ENCODE data around the gene FCHO1. TPM values are rescaled to one million over a fixed set of nuclear protein-coding genes. Genes with fewer than 3 reads are reported as not detected.

FCHO1 gene
- total RNA-seq, 2 experiments from 2014 or later, result 54.3 to 54.5 TPM

DNA sequence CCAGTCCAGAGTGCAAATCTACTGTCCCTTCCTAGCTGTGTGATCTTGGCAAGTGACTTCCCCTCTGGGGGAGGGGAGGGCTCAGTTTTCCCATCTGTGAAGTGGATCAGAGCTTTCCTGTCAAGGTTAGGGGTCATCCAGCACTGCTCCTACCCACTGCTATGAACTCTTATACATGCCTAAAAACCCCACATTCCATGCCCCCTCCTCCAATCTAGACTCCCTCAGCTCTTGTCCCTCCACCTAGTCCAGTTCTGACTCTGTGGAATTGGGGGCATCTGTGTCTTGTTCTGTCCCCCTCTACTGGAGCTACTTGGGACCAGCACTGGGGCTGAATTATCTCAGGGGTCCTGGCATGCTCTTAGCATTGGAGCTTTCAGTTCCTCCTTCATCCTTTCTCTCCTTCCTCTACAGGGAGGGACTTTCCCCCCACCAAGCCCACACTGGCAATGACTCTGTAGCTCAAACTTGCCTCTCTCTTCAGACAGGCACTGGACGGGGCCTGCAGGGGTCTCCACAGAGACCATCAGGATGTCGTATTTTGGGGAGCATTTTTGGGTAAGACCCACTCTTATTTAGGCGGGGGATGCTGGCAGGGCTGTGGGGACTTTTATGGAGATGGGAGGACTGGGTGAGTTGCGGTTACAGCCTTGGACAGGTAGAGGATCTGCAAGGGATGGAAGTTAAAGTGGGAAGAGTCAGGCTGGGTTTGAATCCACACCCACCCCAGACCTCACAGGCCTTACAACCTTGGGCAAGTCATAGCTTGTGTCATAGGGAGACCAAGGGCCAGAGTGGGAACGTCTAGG, 3.6 kb downstream of the FCHO1 start:
- Mint-ChIP-seq H3K27ac (peak overlapping the region; percentile 59), H3K9me3 (no peaks in the 10 kb centered on the region), H3K4me1 (ENCODE audit: low read depth) (peaks cover 52% of the 10 kb centered on the region), H3K36me3 (peaks cover 38% of the 10 kb centered on the region), H3K4me3 (no peak overlapping the region), H3K27me3 (no peaks in the 10 kb centered on the region)
- ChIA-PET POLR2A (interaction anchor here (0.9 to 1.5 kb wide), 2 partner anchors 11 to 106 kb away, joined by 3 read pairs; no protein-coding TSS in a partner anchor), CTCF (interaction anchor here (1.2 to 1.4 kb wide), 2 partner anchors 51 to 525 kb away, joined by 3 to 6 read pairs; no protein-coding TSS in a partner anchor)
- intact Hi-C loops (cut with micrococcal nuclease), result no loop called here
- DNase-seq, result no peak

DNA sequence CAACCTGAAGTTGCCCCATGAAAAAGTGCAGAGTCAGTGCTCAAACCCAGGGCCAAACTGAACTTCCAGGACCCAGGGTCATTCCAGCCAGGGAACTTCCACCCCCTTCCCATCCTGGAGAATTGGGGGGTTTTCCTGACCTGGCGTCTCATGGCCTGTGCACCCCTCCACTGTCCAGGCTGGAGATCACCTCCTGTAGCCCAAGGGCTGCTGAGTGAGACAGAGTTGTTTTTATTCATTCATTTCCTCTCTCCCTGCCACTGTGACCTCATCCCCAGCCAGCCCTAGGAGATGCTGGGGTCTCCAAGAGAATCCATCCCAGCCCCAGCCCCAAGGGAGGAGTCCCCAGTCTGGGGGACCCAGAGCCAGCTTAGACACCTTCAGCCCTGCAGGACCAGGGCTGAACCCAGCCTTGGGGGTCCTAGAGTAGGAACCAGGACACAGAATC, 4.2 kb downstream of the FCHO1 start:
- peaks cover 48% of the 10 kb centered on the region for H3K4me1 Mint-ChIP-seq (ENCODE audit: low read depth)
- no peaks in the 10 kb centered on the region for H3K9me3 Mint-ChIP-seq
- peaks cover 41% of the 10 kb centered on the region for H3K36me3 Mint-ChIP-seq
- no peaks in the 10 kb centered on the region for H3K27me3 Mint-ChIP-seq
- H3K4me3 Mint-ChIP-seq, result no peak overlapping the region
- POLR2A ChIA-PET, result no interaction called here
- peak overlapping the region; percentile 59 for H3K27ac Mint-ChIP-seq
- intact Hi-C loops (cut with micrococcal nuclease), result no loop called here
- DNase-seq, result no peak
- CTCF ChIA-PET, result interaction anchor here (0.8 kb wide), 1 partner anchor 11 kb away, joined by 3 read pairs; no protein-coding TSS in a partner anchor

GRCh38 chr19:17755977-17756670, 4.8 kb downstream of the FCHO1 start:
- Mint-ChIP-seq H3K36me3 (peaks cover 47% of the 10 kb centered on the region), H3K4me3 (no peak overlapping the region), H3K27ac (peak overlapping the region; percentile 51), H3K4me1 (ENCODE audit: low read depth) (peaks cover 47% of the 10 kb centered on the region), H3K9me3 (no peaks in the 10 kb centered on the region), H3K27me3 (no peaks in the 10 kb centered on the region)
- ChIA-PET CTCF (interaction anchor here (0.8 kb wide), 1 partner anchor 10 kb away, joined by 3 read pairs; no protein-coding TSS in a partner anchor), POLR2A (no interaction called here)
- peak; percentile 68 for DNase-seq
- intact Hi-C loops (cut with micrococcal nuclease), result no loop called here

DNA sequence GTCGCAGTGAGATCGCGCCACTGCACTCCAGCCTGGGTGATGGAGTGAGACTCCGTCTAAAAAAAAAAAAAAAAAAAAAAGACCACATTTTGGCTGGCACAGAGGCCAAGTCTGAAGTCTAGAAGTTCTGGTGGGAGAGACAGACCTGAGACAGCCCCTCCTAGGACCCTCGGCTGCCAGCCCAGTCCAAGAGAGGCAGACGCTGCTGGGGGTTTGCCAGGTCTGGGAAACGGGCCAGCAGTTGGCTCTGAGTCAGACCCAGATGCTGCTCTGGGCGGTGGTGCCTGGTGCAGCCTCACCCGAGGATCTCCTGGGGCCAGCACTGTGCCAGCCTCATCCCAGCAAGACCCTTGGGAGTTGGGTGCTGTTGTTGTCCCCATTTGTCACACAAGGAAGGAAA, 5.8 kb downstream of the FCHO1 start:
- no peak for DNase-seq
- Mint-ChIP-seq H3K4me3 (no peak overlapping the region), H3K9me3 (no peaks in the 10 kb centered on the region), H3K4me1 (ENCODE audit: low read depth) (peaks cover 39% of the 10 kb centered on the region), H3K27ac (no peak overlapping the region), H3K27me3 (no peaks in the 10 kb centered on the region), H3K36me3 (peaks cover 44% of the 10 kb centered on the region)
- ChIA-PET POLR2A (no interaction called here), CTCF (interaction anchor here (2.2 kb wide), 1 partner anchor 53 kb away, joined by 7 read pairs; no protein-coding TSS in a partner anchor)
- intact Hi-C loops (cut with micrococcal nuclease), result no loop called here

- H3K27me3 Mint-ChIP-seq, result no peaks in the 10 kb centered on the region
- DNase-seq, result no peak
- H3K4me3 Mint-ChIP-seq, result no peak overlapping the region
- H3K27ac Mint-ChIP-seq, result no peak overlapping the region
- CTCF ChIA-PET, result interaction anchor here (1.4 to 2.2 kb wide), 2 partner anchors 24 to 55 kb away, joined by 3 to 7 read pairs; no protein-coding TSS in a partner anchor
- intact Hi-C loops (cut with micrococcal nuclease), result no loop called here
- POLR2A ChIA-PET, result no interaction called here
- H3K9me3 Mint-ChIP-seq, result no peaks in the 10 kb centered on the region
- peaks cover 53% of the 10 kb centered on the region for H3K36me3 Mint-ChIP-seq
- peaks cover 33% of the 10 kb centered on the region for H3K4me1 Mint-ChIP-seq (ENCODE audit: low read depth)
These were observed 7.2 kb downstream of the FCHO1 start for GRCh38 chr19:17758515-17758914.

DNA sequence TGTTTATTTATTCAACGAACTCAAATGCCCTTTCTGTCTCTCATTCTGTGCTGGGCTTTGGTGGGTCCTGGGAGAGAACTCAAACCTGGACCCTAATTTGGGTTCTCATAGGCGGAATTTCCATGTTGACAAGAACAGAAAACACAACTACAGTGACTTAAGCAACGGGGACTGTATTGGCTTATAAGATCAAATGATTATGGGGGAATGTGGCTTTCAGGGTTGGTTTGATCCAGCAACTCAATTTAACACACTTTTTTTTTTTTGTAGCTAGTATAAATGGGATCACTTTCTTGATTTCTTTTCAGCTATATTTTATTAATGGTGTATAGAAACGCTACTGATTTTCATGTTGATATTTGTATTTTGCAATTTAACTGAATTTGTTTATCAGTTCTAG, 9.9 kb downstream of the FCHO1 start:
- intact Hi-C loops (cut with micrococcal nuclease), result no loop called here
- Mint-ChIP-seq H3K36me3 (peaks cover 48% of the 10 kb centered on the region), H3K27ac (no peak overlapping the region), H3K4me3 (no peak overlapping the region), H3K27me3 (no peaks in the 10 kb centered on the region), H3K9me3 (no peaks in the 10 kb centered on the region), H3K4me1 (ENCODE audit: low read depth) (peaks cover 12% of the 10 kb centered on the region)
- ChIA-PET CTCF (no interaction called here), POLR2A (no interaction called here)
- no peak for DNase-seq

- ChIA-PET CTCF (interaction anchor here (0.6 kb wide), 1 partner anchor 113 kb away, joined by 3 read pairs; no protein-coding TSS in a partner anchor), POLR2A (interaction anchor here (0.6 to 0.7 kb wide), 2 partner anchors 13 to 152 kb away, joined by 3 read pairs; no protein-coding TSS in a partner anchor)
- intact Hi-C loops (cut with micrococcal nuclease), result no loop called here
These were observed 11.4 kb downstream of the FCHO1 start for GRCh38 chr19:17762505-17763229.

GRCh38 chr19:17764348-17764747, 13.1 kb downstream of the FCHO1 start:
- Mint-ChIP-seq H3K4me3 (no peak overlapping the region), H3K4me1 (ENCODE audit: low read depth) (peaks cover 2% of the 10 kb centered on the region), H3K36me3 (peaks cover 43% of the 10 kb centered on the region), H3K9me3 (no peaks in the 10 kb centered on the region), H3K27me3 (no peaks in the 10 kb centered on the region), H3K27ac (no peak overlapping the region)
- intact Hi-C loops (cut with micrococcal nuclease), result no loop called here
- no peak for DNase-seq
- ChIA-PET POLR2A (no interaction called here), CTCF (interaction anchor here (1.1 kb wide), 1 partner anchor 19 kb away, joined by 3 read pairs; no protein-coding TSS in a partner anchor)

More at GRCh38 chr19:17762505-17763229, 11.4 kb downstream of the FCHO1 start:
- Mint-ChIP-seq H3K27ac (no peak overlapping the region), H3K36me3 (peaks cover 45% of the 10 kb centered on the region), H3K4me1 (ENCODE audit: low read depth) (peaks cover 7% of the 10 kb centered on the region), H3K9me3 (no peaks in the 10 kb centered on the region), H3K4me3 (no peak overlapping the region), H3K27me3 (no peaks in the 10 kb centered on the region)
- no peak for DNase-seq

DNA sequence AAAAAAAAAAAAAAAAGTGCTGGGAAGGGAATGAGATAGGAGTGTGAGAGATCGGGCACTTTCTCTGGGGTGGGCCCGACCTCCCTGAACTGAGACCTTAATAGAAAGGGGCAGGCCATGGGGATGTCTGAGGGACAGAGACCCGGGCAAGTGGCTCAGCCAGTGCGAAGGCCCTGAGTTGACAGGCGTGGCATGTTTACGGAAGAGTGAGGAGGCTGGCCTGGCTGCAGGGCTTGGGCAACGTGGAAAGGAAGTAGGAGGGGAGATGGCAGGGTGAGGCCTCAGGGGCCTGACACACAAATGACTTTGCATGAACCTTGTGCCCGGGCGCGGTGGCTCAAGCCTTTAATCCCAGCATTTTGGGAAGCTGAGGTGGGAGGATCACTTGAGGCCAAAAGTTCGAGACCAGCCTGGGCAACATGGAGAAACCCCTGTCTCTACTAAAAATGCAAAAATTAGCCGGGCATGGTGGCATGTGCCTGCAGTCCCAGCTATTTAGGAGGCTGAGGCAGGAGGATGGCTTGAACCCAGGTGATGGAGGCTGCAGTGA, 13.9 kb downstream of the FCHO1 start:
- Mint-ChIP-seq H3K27ac (no peak overlapping the region), H3K27me3 (no peaks in the 10 kb centered on the region), H3K9me3 (no peaks in the 10 kb centered on the region), H3K4me3 (no peak overlapping the region), H3K4me1 (ENCODE audit: low read depth) (peaks cover 2% of the 10 kb centered on the region), H3K36me3 (peaks cover 45% of the 10 kb centered on the region)
- CTCF ChIA-PET, result interaction anchor here (1.1 to 1.7 kb wide), 2 partner anchors 10 to 18 kb away, joined by 3 to 5 read pairs; no protein-coding TSS in a partner anchor
- no peak for DNase-seq
- POLR2A ChIA-PET, result no interaction called here
- intact Hi-C loops (cut with micrococcal nuclease), result no loop called here

GRCh38 chr19:17766543-17767131, 15.4 kb downstream of the FCHO1 start:
- peaks cover 2% of the 10 kb centered on the region for H3K4me1 Mint-ChIP-seq (ENCODE audit: low read depth)
- no peaks in the 10 kb centered on the region for H3K9me3 Mint-ChIP-seq
- no peak overlapping the region for H3K27ac Mint-ChIP-seq
- no peaks in the 10 kb centered on the region for H3K27me3 Mint-ChIP-seq
- ChIA-PET CTCF (interaction anchor here (0.6 to 1.7 kb wide), 6 partner anchors 8 to 245 kb away, joined by 3 to 5 read pairs (median 3); partner anchors contain the start of gene RPL18A), POLR2A (interaction anchor here (0.6 to 1.1 kb wide), 2 partner anchors 12 to 210 kb away, joined by 3 read pairs; no protein-coding TSS in a partner anchor)
- no peak overlapping the region for H3K4me3 Mint-ChIP-seq
- peaks cover 45% of the 10 kb centered on the region for H3K36me3 Mint-ChIP-seq
- no peak for DNase-seq
- intact Hi-C loops (cut with micrococcal nuclease), result no loop called here

- no peak overlapping the region for H3K27ac Mint-ChIP-seq
- no peaks in the 10 kb centered on the region for H3K27me3 Mint-ChIP-seq
- peaks cover 49% of the 10 kb centered on the region for H3K36me3 Mint-ChIP-seq
- H3K9me3 Mint-ChIP-seq, result no peaks in the 10 kb centered on the region
- ChIA-PET POLR2A (no interaction called here), CTCF (no interaction called here)
- peaks cover 2% of the 10 kb centered on the region for H3K4me1 Mint-ChIP-seq (ENCODE audit: low read depth)
- no peak overlapping the region for H3K4me3 Mint-ChIP-seq
- no peak for DNase-seq
- intact Hi-C loops (cut with micrococcal nuclease), result no loop called here
These were observed 16.3 kb downstream of the FCHO1 start for GRCh38 chr19:17767559-17767958.
